HepG2 (cell line): ENCODE data around the gene THAP9. TPM values are rescaled to one million over a fixed set of nuclear protein-coding genes. Genes with fewer than 3 reads are reported as not detected.

ENCODE experiments used
- ATAC-seq: fragments of 200-7000 bp; cut with Tn5 transposase; 3 replicates; pipeline ENCODE4 v1.9.1; 2020; ENCODE audit warnings: mild to moderate bottlenecking, moderate library complexity
- BruUV-seq: library from RNA; stranded (reverse); fragments of 400-500 nt; replicated peaks from 2 replicates; lab custom pipeline; 2021; lab: Mats Ljungman, UMichigan
- CTCF ChIA-PET: fragments of 300-600 bp; formaldehyde crosslinking; extraction: SDS; loops from one replicate; lab custom pipeline; 2021; ENCODE audit warnings: low total read pairs, inconsistent platforms, low intra/inter-chr PET ratio; lab: Yijun Ruan, JAX
- POLR2A ChIA-PET: fragments of 350-600 bp; sonication (Branson Sonifier 250); formaldehyde crosslinking; loops from one replicate; lab custom pipeline; 2020; ENCODE audit warnings: antibody characterized with exemption, inconsistent platforms; lab: Yijun Ruan, JAX
- DNase-seq: peaks from one replicate; pipeline ENCODE4 v3.0.0-alpha.2; 2015; ENCODE audit warnings: low spot score
- FAIRE-seq: peaks from 3 replicates; lab custom pipeline; 2011; peaks lifted over from hg19 to GRCh38; lab: Jason Lieb, UNC
- H2AFZ ChIP-seq: one replicate; pipeline ENCODE4 v1.6.1; 2011; ENCODE audit warnings: low read length, inconsistent platforms
- H3K27ac ChIP-seq: fragments of 300-600 bp; 3 replicates; pipeline ENCODE4 v1.8.0; 2011; ENCODE audit warnings: mixed run types, mild to moderate bottlenecking, mixed read lengths, low read length, inconsistent platforms; ENCODE audit not compliant: insufficient read depth; ENCODE audit errors: extremely low read length
- H3K27me3 ChIP-seq, 2 experiments: fragments of 200-600 bp in 1 of 2; 2 replicates in 1 of 2; 3 replicates in 1 of 2; pipeline versions ENCODE4 v1.6.0 to v1.8.0; 2011; ENCODE audit warnings: low read length in 2 of 2, mild to moderate bottlenecking in 2 of 2, moderate library complexity in 2 of 2, inconsistent platforms in 1 of 2; ENCODE audit not compliant: insufficient read depth in 2 of 2, control insufficient read depth in 1 of 2
- H3K36me3 ChIP-seq, 2 experiments: fragments of 200-600 bp in 1 of 2; replicated peaks in 1 of 2; 2 replicates in 1 of 2; 3 replicates in 1 of 2; pipeline versions ENCODE4 v1.5.1 to v1.8.0; 2011; ENCODE audit warnings: low read length in 2 of 2, inconsistent platforms in 1 of 2; ENCODE audit not compliant: insufficient read depth in 2 of 2, control insufficient read depth in 1 of 2
- H3K4me1 ChIP-seq: 2 replicates; pipeline ENCODE4 v1.5.1; 2012; ENCODE audit warnings: low read length, inconsistent platforms; ENCODE audit not compliant: insufficient read depth
- H3K4me2 ChIP-seq: 2 replicates; pipeline ENCODE4 v1.6.0; 2011; ENCODE audit warnings: low read depth, low read length, inconsistent platforms
- H3K4me3 ChIP-seq, 3 experiments: fragments of 200-600 bp in 1 of 3; sonication (generic), shearing (Covaris generic) in 1 of 3; replicated peaks in 1 of 3; 2 replicates each; pipeline ENCODE4 v1.5.1; 2011 to 2016; ENCODE audit warnings: low read length in 3 of 3, inconsistent platforms in 2 of 3, low read depth in 2 of 3, mild to moderate bottlenecking in 2 of 3, control low read depth in 1 of 3, mixed read lengths in 1 of 3; ENCODE audit not compliant: insufficient read depth in 1 of 3
- H3K79me2 ChIP-seq: one replicate; pipeline ENCODE4 v1.6.1; 2011; ENCODE audit warnings: low read length, inconsistent platforms; ENCODE audit not compliant: insufficient read depth
- H3K9ac ChIP-seq: 2 replicates; pipeline ENCODE4 v1.6.0; 2011; ENCODE audit warnings: mild to moderate bottlenecking, low read depth, low read length, inconsistent platforms; ENCODE audit not compliant: insufficient read depth
- H3K9me3 ChIP-seq: 2 replicates; pipeline ENCODE4 v1.5.1; 2012; ENCODE audit warnings: mild to moderate bottlenecking, low read length
- H4K20me1 ChIP-seq: 2 replicates; pipeline ENCODE4 v1.6.0; 2011; ENCODE audit warnings: inconsistent platforms, mild to moderate bottlenecking, low read length, moderate library complexity; ENCODE audit not compliant: insufficient read depth
- EZH2 ChIP-seq: conservative IDR thresholded peaks from 2 replicates; pipeline ENCODE4 v1.6.1; 2012; ENCODE audit warnings: mild to moderate bottlenecking, low read depth, low read length, moderate library complexity
- HINFP ChIP-seq: sonication (generic); formaldehyde crosslinking; IDR thresholded peaks from 2 replicates; pipeline ENCODE4 v1.4.0; 2020; ENCODE audit warnings: low read depth, mild to moderate bottlenecking, missing genetic modification reagents
- NFKB2 ChIP-seq: sonication (generic); formaldehyde crosslinking; IDR thresholded peaks from 2 replicates; pipeline ENCODE4 v1.4.0; 2020; ENCODE audit warnings: missing genetic modification reagents, borderline replicate concordance
- POLR2AphosphoS2 ChIP-seq: IDR thresholded peaks from 2 replicates; pipeline ENCODE4 v1.6.1; 2011; ENCODE audit warnings: low read depth, low read length, improper control_type of control experiment
- RERE ChIP-seq: IDR thresholded peaks from 2 replicates; pipeline ENCODE4 v1.6.1; 2016; ENCODE audit warnings: low read depth, missing genetic modification reagents, missing compliant biosample characterization
- TCF7 ChIP-seq: sonication (generic); IDR thresholded peaks from 2 replicates; pipeline ENCODE4 v1.6.1; 2016; ENCODE audit warnings: antibody characterized with exemption, low read depth
- ZNF343 ChIP-seq: sonication (generic); formaldehyde crosslinking; IDR thresholded peaks from 2 replicates; pipeline ENCODE4 v1.4.0; 2020; ENCODE audit warnings: mild to moderate bottlenecking, missing genetic modification reagents
- ZNF777 ChIP-seq: sonication (generic); formaldehyde crosslinking; IDR thresholded peaks from 2 replicates; pipeline ENCODE4 v1.4.0; 2020; ENCODE audit warnings: missing genetic modification reagents
- WGBS: methylation state at CpG from one replicate; pipeline ENCODE4 v1.1.6; 2017; ENCODE audit warnings: low lambda C conversion rate; 5-methylcytosine and 5-hydroxymethylcytosine counted together
- in situ Hi-C: cut with HindIII; loops from 2 replicates; pipeline ENCODE4 v1.10.0; 2017; ENCODE audit warnings: low pct_unique_long_range_greater_than_20kb; ENCODE audit not compliant: extremely low pct_ligation_motif_present
- intact Hi-C: fragments of 100-400 bp; cut with micrococcal nuclease; formaldehyde crosslinking; loops from one replicate; pipeline ENCODE4 v1.10.0; 2022; ENCODE audit not compliant: unreplicated experiment
- polyA plus RNA-seq, 8 experiments: library from polyadenylated mRNA; depleted of rRNA in 3 of 8; stranded (reverse) in 7 of 8; unstranded in 1 of 8; fragments of >200 nt; fragmentation: Illumina TruSeq in 4 of 8; extraction: Trizol in 4 of 8; gene quantifications; 2 replicates each; pipeline versions ENCODE4 v1.2.1 to v1.2.3, GENCODE V29; 2011 to 2016; ENCODE audit warnings: low read depth in 4 of 8, missing spikeins in 1 of 8, mixed read lengths in 1 of 8; ENCODE audit not compliant: insufficient read depth in 1 of 8
- total RNA-seq, 5 experiments: library from RNA; depleted of rRNA; stranded (reverse); fragments of >200 nt; fragmentation: Illumina TruSeq; extraction: Trizol; gene quantifications; 2 replicates each; pipeline ENCODE4 v1.2.3, GENCODE V29; 2016; ENCODE audit warnings: low read depth in 1 of 5

The THAP9 gene
- total and polyA plus RNA-seq, 2 of the 13 experiments (the other 11 are each of a cell fraction or from before 2014, with no cell fraction given) = 6.0 to 7.2 TPM

- no TSS peak for BruUV-seq
- 96% methylated on average over 2 of the region's 2 CpGs for WGBS
- DNase-seq (no peak), ATAC-seq (no peak), FAIRE-seq (no peak)
- Histone ChIP-seq H3K9ac (no peak overlapping the region), H4K20me1 (peaks cover 10% of the 10 kb centered on the region; the same call in 1 of the 2 replicates), H3K4me1 (no peaks in the 10 kb centered on the region), H3K4me2 (no peak overlapping the region), H2AFZ (no peak overlapping the region), H3K4me3 (no peak overlapping the region), H3K27ac (no peak overlapping the region), H3K79me2 (peaks cover 2% of the 10 kb centered on the region), H3K9me3 (no peaks in the 10 kb centered on the region), H3K27me3 (no peaks in the 10 kb centered on the region), H3K36me3 (peaks cover 15 to 83% of the 10 kb centered on the region in 2 experiments)
- TF ChIP-seq ZNF777 (no peak), TCF7 (no peak), HINFP (no peak), NFKB2 (no peak), RERE (CRISPR knock-in tag) (no peak), EZH2 (no peak), ZNF343 (CRISPR knock-in tag) (no peak), POLR2AphosphoS2 (no peak)
- in situ Hi-C loops (no loop called here), intact Hi-C loops (no loop called here)
- CTCF ChIA-PET = no interaction called here
- POLR2A ChIA-PET = no interaction called here
Measured at GRCh38 chr4:82851318-82851717, 49.2 kb upstream of the THAP9 start.
